ENCODE results near the gene TFDP2.

DNA sequence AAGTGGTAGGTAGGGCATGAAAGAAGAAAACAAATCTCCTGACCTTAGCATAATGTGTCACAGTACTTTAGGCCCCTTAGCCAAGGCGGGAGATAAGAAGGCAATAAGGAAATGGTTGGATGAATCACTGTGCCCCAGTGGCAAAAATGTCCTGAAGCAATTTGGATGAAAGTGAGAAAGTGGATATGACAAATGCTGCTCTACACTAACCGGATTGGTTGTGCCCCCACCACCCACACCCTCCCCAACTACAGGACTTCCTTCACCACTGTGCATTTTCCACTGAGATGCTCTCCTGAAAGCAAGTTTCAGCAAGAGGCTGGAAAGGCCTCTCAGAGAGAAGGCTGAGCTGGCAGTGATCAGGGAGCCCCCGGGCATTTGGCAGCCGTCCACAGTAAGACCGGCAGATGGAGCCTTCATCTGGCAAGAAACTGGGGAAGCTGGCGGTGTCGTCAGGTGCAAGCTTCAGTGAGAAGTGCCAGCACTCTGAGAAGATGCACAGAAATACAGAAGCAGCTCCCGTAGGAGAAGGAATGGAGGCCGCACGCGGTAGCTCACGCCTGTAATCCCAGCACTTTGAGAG, 209.1 kb downstream of the TFDP2 start:
- TF ChIP-seq, protein P1, sequence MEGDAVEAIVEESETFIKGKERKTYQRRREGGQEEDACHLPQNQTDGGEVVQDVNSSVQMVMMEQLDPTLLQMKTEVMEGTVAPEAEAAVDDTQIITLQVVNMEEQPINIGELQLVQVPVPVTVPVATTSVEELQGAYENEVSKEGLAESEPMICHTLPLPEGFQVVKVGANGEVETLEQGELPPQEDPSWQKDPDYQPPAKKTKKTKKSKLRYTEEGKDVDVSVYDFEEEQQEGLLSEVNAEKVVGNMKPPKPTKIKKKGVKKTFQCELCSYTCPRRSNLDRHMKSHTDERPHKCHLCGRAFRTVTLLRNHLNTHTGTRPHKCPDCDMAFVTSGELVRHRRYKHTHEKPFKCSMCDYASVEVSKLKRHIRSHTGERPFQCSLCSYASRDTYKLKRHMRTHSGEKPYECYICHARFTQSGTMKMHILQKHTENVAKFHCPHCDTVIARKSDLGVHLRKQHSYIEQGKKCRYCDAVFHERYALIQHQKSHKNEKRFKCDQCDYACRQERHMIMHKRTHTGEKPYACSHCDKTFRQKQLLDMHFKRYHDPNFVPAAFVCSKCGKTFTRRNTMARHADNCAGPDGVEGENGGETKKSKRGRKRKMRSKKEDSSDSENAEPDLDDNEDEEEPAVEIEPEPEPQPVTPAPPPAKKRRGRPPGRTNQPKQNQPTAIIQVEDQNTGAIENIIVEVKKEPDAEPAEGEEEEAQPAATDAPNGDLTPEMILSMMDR (IDR thresholded peaks at IDR 0.05; ENCODE audit: low read depth, low read length), result no peak
- TF ChIP-seq POLR2A (IDR thresholded peaks at IDR 0.05; ENCODE audit: extremely low read depth, insufficient read length), result no peak

Measured in NB4 (cell line).